GM18861 (cell line): Measurements from ENCODE around the gene TOM1L1.

Experiments
- ATAC-seq: cut with Tn5 transposase; IDR thresholded peaks from one replicate; pipeline ENCODE4 v1.9.1; 2021; ENCODE audit not compliant: unreplicated experiment

Gene TOM1L1

GRCh38 chr17:54892360-54892759, 8.3 kb upstream of the TOM1L1 start:
- no peak for ATAC-seq

DNA sequence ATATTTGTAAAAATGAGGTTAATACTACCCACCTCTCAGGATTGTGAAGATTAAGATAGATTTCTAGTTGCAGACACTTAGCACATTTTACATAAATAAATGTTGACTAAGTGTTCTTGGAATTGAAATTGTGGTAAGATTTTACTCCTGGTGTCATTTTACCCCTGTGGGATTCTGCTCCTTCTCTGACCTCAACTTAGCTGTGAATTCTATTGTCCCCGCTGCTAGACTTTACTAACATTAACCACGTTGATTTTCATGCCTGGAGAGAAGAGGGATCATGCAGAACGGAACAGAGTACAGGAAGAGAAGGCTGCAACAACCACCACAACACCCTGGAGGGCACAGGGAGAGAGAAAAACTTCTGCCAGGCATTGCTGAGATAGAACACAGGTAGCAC, 2.1 kb upstream of the TOM1L1 start:
- no peak for ATAC-seq

DNA sequence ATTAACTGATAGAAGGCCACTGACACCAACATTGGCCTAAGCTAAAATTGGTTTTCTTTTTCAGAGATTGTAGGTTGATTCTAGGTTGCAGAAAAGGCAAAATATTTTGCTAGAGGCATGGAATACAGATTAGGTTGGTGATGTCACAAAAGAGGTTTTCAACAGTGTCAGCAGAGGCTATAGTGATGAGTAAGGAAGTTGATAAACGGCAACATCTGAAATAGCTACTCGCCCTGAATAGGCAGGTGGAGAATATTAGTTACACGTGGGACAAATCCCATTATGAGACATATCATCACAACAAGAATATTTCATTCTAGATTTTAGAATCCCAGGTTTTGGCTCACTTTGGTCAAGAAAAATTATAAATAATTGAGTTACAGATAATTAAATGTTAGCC, 1.5 kb upstream of the TOM1L1 start:
- ATAC-seq = no peak

GRCh38 chr17:54899721-54900456, 763 bp upstream of the TOM1L1 start:
- no peak for ATAC-seq

GRCh38 chr17:54901230-54901822, 674 bp downstream of the TOM1L1 start:
- ATAC-seq = no peak

DNA sequence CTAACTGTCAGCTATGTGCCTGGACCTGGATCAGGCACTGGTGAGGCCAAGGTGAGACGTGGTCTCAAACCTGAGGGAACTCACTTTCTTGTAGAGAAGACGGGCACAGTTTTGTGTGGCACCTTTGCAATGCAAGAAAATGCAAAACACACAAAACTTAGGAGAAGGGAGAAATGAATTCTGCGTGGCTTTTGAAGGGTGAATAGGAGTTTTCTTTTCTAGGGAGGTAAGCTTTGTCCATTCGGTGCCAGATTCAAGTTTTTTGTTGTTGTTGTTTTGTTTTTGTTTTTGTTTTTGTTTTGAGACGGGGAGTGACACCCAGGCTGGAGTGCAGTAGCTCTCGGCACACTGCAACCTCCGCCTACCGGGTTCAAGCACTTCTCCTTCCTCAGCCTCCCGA, 1.4 kb downstream of the TOM1L1 start:
- ATAC-seq = no peak

- ATAC-seq = no peak
These were observed 2.0 kb downstream of the TOM1L1 start for GRCh38 chr17:54902611-54903010.

- no peak for ATAC-seq
These were observed 2.7 kb downstream of the TOM1L1 start for GRCh38 chr17:54903375-54903774.

DNA sequence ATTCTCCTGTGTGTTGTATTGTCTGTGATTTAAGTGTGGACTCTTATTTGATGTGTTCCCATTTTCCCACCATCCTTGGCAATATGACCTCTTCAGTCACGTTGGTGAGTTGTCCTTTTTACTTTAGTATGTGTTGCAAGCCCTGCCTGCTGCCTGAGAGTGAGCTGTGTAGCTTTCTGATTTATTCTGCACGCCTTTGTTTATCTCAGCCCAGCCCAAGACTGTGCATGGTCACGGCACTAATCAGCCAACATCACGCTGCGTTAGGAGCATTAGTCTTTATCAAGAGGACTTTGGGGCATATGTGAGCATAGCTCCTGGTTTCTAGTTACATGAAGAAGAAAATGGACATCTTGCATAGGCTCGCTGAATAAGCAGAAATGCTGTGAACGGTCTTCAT, 6.0 kb downstream of the TOM1L1 start:
- ATAC-seq = no peak

DNA sequence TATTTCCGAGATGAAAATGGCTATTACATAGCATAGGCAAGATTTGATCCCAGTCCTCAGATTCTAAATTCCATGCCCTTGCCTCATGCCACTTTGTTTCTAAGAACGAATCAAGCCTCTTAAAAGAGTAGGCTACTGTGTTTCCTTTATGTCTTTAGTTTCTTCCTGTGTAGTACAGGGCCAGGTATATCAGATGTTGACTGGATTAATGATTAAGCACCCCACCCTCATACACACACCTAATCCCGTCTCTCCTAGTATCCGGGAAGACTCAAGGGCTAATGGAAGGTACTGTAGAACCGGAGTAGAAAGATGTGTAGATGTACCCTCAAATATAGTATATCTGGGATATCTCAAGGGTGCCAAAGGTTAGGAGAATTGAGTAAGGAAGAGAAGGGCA, 6.7 kb downstream of the TOM1L1 start:
- ATAC-seq = no peak

GRCh38 chr17:54909766-54910165, 9.1 kb downstream of the TOM1L1 start:
- ATAC-seq = no peak

DNA sequence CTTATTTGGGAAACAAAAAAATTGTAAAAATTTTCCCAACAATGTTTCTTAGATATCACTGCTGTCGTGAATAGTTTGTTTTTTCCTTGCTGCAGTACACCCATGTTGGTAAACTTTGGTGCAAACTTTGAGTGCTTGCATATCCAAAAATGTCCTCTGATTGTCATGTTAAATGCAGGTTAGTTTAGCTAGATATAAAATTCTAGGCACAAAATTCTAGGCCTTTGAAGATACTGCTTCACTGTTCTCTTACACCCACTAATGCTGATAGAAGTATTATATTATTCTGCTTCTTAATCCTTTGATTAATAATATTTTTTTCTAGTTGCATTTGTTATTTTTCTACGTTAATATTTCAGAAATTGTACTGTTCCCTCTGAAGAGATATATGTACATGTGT, 16.1 kb downstream of the TOM1L1 start:
- ATAC-seq = no peak

- ATAC-seq = no peak
These were observed 18.8 kb downstream of the TOM1L1 start for GRCh38 chr17:54919425-54919824.

DNA sequence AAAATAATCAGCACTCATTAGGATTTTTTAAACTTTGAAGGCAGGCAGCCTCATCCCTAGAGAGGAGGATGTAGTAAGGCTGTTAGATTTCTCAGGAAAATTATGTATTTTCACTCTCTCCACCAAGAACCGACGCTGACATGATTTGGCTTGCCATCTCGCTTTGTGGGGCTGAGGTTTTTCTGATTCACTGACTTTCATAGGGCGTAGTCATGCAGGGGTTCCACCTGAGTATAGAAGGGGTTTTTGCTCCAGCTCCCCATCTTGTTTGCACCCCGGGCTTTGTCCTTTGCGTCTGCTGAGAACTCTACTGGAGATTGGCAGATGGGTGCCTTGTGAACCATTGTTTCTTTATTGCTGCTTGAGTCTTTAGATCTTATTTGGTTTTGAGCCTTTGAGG, 20.2 kb downstream of the TOM1L1 start:
- ATAC-seq = no peak

- no peak for ATAC-seq
These were observed 23.8 kb downstream of the TOM1L1 start for GRCh38 chr17:54924405-54924804.

DNA sequence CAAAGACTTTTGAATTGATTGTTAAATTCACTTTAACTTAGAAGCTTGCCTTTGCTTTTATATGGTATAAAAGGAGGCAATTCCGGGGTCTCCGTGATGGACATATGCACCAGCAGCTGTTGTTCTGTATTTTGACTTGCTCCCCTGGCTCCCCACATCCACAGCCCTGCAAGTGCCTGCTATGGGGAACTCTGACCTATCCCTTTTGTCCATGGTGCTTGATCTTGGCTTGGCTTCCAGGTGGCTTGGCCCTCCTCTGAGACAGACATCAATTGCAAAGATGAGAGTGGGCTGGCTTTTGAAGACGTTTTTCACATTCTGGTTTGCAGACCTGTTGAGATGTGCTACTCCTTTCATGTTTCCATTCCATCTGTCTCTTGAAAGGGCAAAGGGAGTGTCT, 26.9 kb downstream of the TOM1L1 start:
- ATAC-seq = no peak

- ATAC-seq = no peak
These were observed 32.1 kb downstream of the TOM1L1 start for GRCh38 chr17:54932711-54933110.

GRCh38 chr17:54933921-54934320, 33.3 kb downstream of the TOM1L1 start:
- ATAC-seq = no peak

- ATAC-seq = no peak
These were observed 34.8 kb downstream of the TOM1L1 start for GRCh38 chr17:54935471-54935870.

- ATAC-seq = no peak
These were observed 36.4 kb downstream of the TOM1L1 start for GRCh38 chr17:54937018-54937417.

DNA sequence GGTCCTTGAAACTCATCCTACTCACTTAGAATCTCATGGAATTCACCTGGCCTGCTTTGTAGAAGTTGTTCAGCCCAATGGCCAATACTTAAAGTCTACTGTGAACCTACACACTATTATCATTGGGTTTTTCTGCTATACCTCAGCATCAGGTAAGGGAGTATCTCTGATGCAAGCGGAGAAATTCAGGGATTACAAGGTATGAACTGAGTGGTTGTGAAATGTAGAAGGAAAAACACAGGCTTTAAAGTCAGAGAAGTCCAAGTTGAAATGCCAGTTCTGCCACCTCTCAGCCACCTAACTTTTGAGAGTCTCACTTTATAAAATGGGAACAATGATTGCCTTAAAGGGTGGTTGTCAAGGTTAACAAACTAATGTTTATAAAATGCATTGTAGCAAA, 36.8 kb downstream of the TOM1L1 start:
- ATAC-seq = no peak

DNA sequence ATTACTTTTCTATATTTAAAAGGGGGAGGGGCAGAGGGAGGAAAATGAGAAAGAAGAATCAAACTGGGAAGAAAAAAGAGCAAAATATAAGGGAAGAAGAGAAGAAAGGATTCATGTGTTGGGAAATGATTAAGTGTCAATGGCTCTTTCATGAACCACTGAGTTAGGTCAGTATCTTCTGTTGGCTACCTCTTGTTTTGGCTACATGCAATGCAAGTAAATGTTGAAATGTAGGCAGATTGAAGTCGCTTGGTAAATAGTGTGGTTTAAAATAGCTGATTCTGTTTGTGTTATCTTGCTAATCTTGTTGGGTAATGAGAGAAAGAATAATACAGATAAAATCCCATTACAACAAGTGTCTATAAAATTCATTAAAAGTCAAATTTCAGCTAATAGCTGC, 40.6 kb downstream of the TOM1L1 start:
- ATAC-seq = no peak

GRCh38 chr17:54944796-54945195, 44.1 kb downstream of the TOM1L1 start:
- no peak for ATAC-seq
